Breast epithelium (tissue), 4 donors: ENCODE measurements around the gene MRPS25. TPM values are rescaled to one million over a fixed set of nuclear protein-coding genes. Genes with fewer than 3 reads are reported as not detected.
A peak's percentile ranks its signal among the peaks of the same experiment; 100 is the strongest.

Experiments used
- DNase-seq, 2 donors: peaks; one replicate each; pipeline ENCODE4 v3.0.0-alpha.2; 2019; ENCODE audit warnings: low spot score in 2 of 2
- H3K27ac ChIP-seq, 2 donors: fragments of 200-600 bp; sonication (generic) in 1 of 2; one replicate each; pipeline ENCODE4 v1.5.1; 2016 to 2019; ENCODE audit warnings: mild to moderate bottlenecking in 1 of 2
- H3K27me3 ChIP-seq, 2 donors: fragments of 200-600 bp; sonication (generic) in 1 of 2; one replicate each; pipeline versions ENCODE4 v1.5.1 to v1.6.0; 2017 to 2019; ENCODE audit warnings: control low read depth in 1 of 2, mild to moderate bottlenecking in 1 of 2
- H3K36me3 ChIP-seq: fragments of 200-600 bp; one replicate; pipeline ENCODE4 v1.5.1; 2019
- H3K4me1 ChIP-seq, 2 donors: fragments of 200-600 bp; sonication (generic); one replicate each; pipeline ENCODE4 v1.5.1; 2016 to 2019; ENCODE audit warnings: control low read depth in 1 of 2
- H3K4me3 ChIP-seq, 3 donors: fragments of 200-600 bp; sonication (generic); 1 replicate in 2 of 3; 2 replicates in 1 of 3; pipeline ENCODE4 v1.5.1; 2016 to 2019; ENCODE audit warnings: mild to moderate bottlenecking in 3 of 3, moderate library complexity in 2 of 3
- H3K9me3 ChIP-seq, 2 donors: fragments of 200-600 bp; sonication (generic) in 1 of 2; one replicate each; pipeline ENCODE4 v1.5.1; 2016 to 2019; ENCODE audit warnings: control low read depth in 1 of 2
- CTCF ChIP-seq, 3 donors: fragments of 450-650 bp; IDR thresholded peaks; one replicate each; pipeline ENCODE4 v1.5.1; 2016 to 2017; ENCODE audit warnings: antibody characterized with exemption in 3 of 3, mild to moderate bottlenecking in 3 of 3, moderate library complexity in 3 of 3
- POLR2A ChIP-seq: fragments of 450-650 bp; IDR thresholded peaks from one replicate; pipeline ENCODE4 v1.6.1; 2016; ENCODE audit warnings: antibody characterized with exemption, mild to moderate bottlenecking, moderate library complexity
- POLR2AphosphoS5 ChIP-seq, 3 donors: sonication (generic); formaldehyde crosslinking; IDR thresholded peaks; one replicate each; pipeline ENCODE4 v1.6.1; 2017; ENCODE audit warnings: antibody characterized with exemption in 3 of 3
- intact Hi-C: fragments of 100-400 bp; cut with DNase I; formaldehyde crosslinking; loops from one replicate; pipeline ENCODE4 v1.15.1; 2023; ENCODE audit warnings: low total_unique reads
- total RNA-seq, 3 donors: library from RNA; depleted of rRNA; stranded (reverse); fragments of >200 nt; gene quantifications; one replicate each; pipeline ENCODE4 v1.1.0, GENCODE V29; 2016

Gene MRPS25
- total RNA-seq, 3 donors from 2014 or later: 19.5 to 40.0 (median 36.4) TPM

GRCh38 chr3:15083252-15083651 is 18.1 kb upstream of the MRPS25 start:
- TF ChIP-seq POLR2A: no peak
- no peak for TF ChIP-seq CTCF (IDR thresholded peaks at IDR 0.05)
- no peak for TF ChIP-seq POLR2AphosphoS5 (IDR thresholded peaks at IDR 0.05)
- H3K4me1 ChIP-seq: no peaks in the 10 kb centered on the region
- no peak for DNase-seq
- H3K27me3 ChIP-seq: no peaks in the 10 kb centered on the region
- H3K9me3 ChIP-seq: no peaks in the 10 kb centered on the region
- intact Hi-C loops: no loop called here
- H3K4me3 ChIP-seq: no peak overlapping the region
- no peaks in the 10 kb centered on the region for H3K36me3 ChIP-seq
- no peak overlapping the region for H3K27ac ChIP-seq

DNA sequence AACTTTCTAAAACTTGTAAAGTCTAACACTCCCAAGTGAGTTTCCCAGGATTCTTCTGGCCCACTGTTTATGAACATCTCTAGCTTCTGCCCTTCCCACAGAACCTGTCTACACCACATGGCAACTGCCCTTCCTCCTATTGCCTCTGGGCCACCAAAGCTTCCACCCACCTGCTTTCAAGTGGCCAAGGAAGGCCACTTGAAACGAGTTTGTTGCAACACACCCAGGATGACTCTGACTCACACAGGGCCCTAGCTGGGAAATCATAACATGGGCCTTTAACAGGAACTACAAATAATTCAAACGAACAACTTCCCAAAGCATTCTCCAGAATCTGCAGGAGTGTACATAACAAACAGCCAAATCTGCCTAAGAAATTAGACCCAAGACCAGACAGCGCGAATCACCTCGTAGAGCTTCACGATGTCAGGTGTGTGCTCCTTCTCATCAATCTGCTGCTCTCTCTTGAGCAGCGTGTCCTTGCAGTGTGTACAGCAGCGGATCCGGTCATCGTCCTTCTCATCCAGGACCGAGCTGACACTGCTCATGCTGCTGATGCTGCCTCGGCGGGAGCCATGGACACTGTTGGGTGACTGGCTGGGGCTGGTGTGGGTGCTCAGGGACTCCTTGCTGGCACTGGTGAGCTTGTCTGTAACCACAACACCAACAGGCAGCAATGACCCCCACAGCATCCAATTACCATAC is 17.0 kb upstream of the MRPS25 start:
- Histone ChIP-seq H3K27me3 (no peaks in the 10 kb centered on the region), H3K36me3 (no peaks in the 10 kb centered on the region), H3K4me1 (no peaks in the 10 kb centered on the region), H3K9me3 (no peaks in the 10 kb centered on the region), H3K4me3 (no peak overlapping the region), H3K27ac (peak overlapping the region in 1 of 2 donors; percentile 35)
- intact Hi-C loops: no loop called here
- TF ChIP-seq POLR2AphosphoS5 (IDR thresholded peaks at IDR 0.05) (no peak), POLR2A (no peak), CTCF (IDR thresholded peaks at IDR 0.05) (no peak)
- DNase-seq: no peak

DNA sequence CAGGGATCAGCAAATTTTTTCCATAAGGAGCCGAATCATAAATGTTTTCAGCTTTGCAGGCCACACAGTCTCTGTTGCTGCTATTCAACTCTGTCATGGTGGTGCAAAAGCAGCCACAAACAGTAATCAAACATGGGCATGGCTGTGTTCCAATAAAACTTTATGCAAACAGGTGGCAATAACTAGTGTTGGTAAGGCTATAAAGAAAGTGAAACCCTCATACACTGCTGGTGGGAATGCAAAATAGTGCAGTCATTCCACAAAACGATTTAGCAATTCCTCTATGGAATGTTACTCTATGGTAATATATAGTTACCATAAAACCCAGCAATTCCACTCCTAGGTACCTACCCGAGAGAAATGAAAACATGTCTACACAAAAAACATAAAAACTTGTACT is 14.0 kb upstream of the MRPS25 start:
- intact Hi-C loops: no loop called here
- Histone ChIP-seq H3K4me1 (no peaks in the 10 kb centered on the region), H3K36me3 (peaks cover 4% of the 10 kb centered on the region), H3K9me3 (no peaks in the 10 kb centered on the region), H3K27me3 (no peaks in the 10 kb centered on the region), H3K4me3 (no peak overlapping the region), H3K27ac (no peak overlapping the region)
- DNase-seq: no peak
- no peak for TF ChIP-seq CTCF (IDR thresholded peaks at IDR 0.05)
- no peak for TF ChIP-seq POLR2AphosphoS5 (IDR thresholded peaks at IDR 0.05)

DNA sequence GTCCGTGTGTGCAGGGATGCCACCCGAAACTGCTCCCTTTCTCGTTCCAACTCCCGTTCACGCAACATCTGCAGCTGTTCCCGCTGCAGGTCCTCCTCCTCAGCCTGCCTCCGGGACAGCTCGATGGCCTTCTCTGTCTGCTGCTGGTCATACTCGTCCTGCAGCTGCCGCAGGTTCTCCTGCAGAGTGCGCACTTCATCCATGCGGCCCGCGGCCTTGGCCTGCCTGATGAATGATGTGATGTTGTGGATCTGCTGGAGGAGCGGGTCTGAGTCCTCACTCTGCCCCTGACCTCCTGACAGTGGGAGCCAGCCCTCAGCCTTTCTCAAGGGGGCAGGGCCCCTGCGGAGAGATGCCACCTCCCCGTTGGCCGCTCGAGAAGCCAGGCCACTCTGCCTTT is 9.4 kb upstream of the MRPS25 start:
- Histone ChIP-seq H3K27me3 (no peaks in the 10 kb centered on the region), H3K9me3 (no peaks in the 10 kb centered on the region), H3K36me3 (peaks cover 4% of the 10 kb centered on the region), H3K4me1 (no peaks in the 10 kb centered on the region), H3K4me3 (no peak overlapping the region), H3K27ac (no peak overlapping the region)
- intact Hi-C loops: no loop called here
- no peak for TF ChIP-seq POLR2A
- DNase-seq: no peak

DNA sequence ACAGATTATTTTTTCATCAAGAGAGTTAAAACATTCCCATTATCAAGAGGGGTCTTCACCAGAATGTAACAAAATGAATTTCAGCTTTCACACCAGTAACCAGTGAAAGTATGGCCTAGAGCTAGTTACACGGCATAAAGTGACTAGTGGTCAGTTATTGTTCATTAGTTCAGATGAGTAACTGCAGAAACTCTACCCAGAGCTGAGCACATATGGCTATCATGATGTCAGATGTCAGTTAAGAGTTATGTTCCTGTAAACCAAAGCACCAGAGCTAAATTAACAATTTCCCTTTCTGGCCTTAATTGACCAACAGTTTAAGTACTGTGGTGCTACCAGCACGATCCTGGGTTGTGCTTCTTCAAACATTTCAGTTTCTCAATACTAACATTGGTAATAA is 6.6 kb upstream of the MRPS25 start:
- Histone ChIP-seq H3K4me3 (no peak overlapping the region), H3K36me3 (peaks cover 4% of the 10 kb centered on the region), H3K9me3 (no peaks in the 10 kb centered on the region), H3K27ac (no peak overlapping the region), H3K27me3 (no peaks in the 10 kb centered on the region), H3K4me1 (no peaks in the 10 kb centered on the region)
- no peak for TF ChIP-seq POLR2A
- no peak for TF ChIP-seq CTCF (IDR thresholded peaks at IDR 0.05)
- no peak for TF ChIP-seq POLR2AphosphoS5 (IDR thresholded peaks at IDR 0.05)
- no peak for DNase-seq
- intact Hi-C loops: no loop called here
